Measurements from ENCODE around the gene DERL3. TPM values are rescaled to one million over a fixed set of nuclear protein-coding genes. Genes with fewer than 3 reads are reported as not detected.

The DERL3 gene
- total RNA-seq, 2 donors from 2014 or later, result 9.1 to 20.2 TPM

- intact Hi-C loops (cut with DNase I), result no loop called here
- Histone ChIP-seq H3K27ac (no peak overlapping the region), H3K4me1 (no peaks in the 10 kb centered on the region), H3K9ac (ENCODE audit: low read depth in 2 of 2, low read length in 2 of 2) (no peak overlapping the region), H3K9me3 (no peaks in the 10 kb centered on the region), H3K36me3 (no peaks in the 10 kb centered on the region), H3K4me3 (no peak overlapping the region), H3K27me3 (no peaks in the 10 kb centered on the region)
- TF ChIP-seq CTCF (IDR thresholded peaks at IDR 0.05), result no peak
- DNase-seq, result no peak
These were observed 3.2 kb downstream of the DERL3 start for GRCh38 chr22:23835484-23836144.

- DNase-seq, result no peak
- Histone ChIP-seq H3K4me1 (no peaks in the 10 kb centered on the region), H3K36me3 (no peaks in the 10 kb centered on the region), H3K9ac (ENCODE audit: low read depth in 2 of 2, low read length in 2 of 2) (no peak overlapping the region), H3K27me3 (no peaks in the 10 kb centered on the region), H3K27ac (no peak overlapping the region), H3K4me3 (no peak overlapping the region), H3K9me3 (no peaks in the 10 kb centered on the region)
- intact Hi-C loops (cut with DNase I), result no loop called here
- TF ChIP-seq CTCF (IDR thresholded peaks at IDR 0.05), result no peak
These were observed 3.9 kb downstream of the DERL3 start for GRCh38 chr22:23834793-23835483.

GRCh38 chr22:23834406-23834792, 4.4 kb downstream of the DERL3 start:
- Histone ChIP-seq H3K4me1 (no peaks in the 10 kb centered on the region), H3K27me3 (no peaks in the 10 kb centered on the region), H3K4me3 (no peak overlapping the region), H3K27ac (no peak overlapping the region), H3K36me3 (no peaks in the 10 kb centered on the region), H3K9ac (ENCODE audit: low read depth in 2 of 2, low read length in 2 of 2) (no peak overlapping the region), H3K9me3 (no peaks in the 10 kb centered on the region)
- TF ChIP-seq CTCF (IDR thresholded peaks at IDR 0.05), result no peak
- no peak for DNase-seq
- intact Hi-C loops (cut with DNase I), result no loop called here

- H3K4me1 ChIP-seq, result no peaks in the 10 kb centered on the region
- H3K36me3 ChIP-seq, result no peaks in the 10 kb centered on the region
- H3K9me3 ChIP-seq, result no peaks in the 10 kb centered on the region
- H3K27me3 ChIP-seq, result no peaks in the 10 kb centered on the region
- DNase-seq, result no peak
- intact Hi-C loops (cut with DNase I), result no loop called here
- no peak overlapping the region for H3K9ac ChIP-seq (ENCODE audit: low read depth in 2 of 2, low read length in 2 of 2)
- no peak overlapping the region for H3K4me3 ChIP-seq
- TF ChIP-seq CTCF (IDR thresholded peaks at IDR 0.05), result no peak
- no peak overlapping the region for H3K27ac ChIP-seq
These were observed 4.9 kb downstream of the DERL3 start for GRCh38 chr22:23833911-23834317.

DNA sequence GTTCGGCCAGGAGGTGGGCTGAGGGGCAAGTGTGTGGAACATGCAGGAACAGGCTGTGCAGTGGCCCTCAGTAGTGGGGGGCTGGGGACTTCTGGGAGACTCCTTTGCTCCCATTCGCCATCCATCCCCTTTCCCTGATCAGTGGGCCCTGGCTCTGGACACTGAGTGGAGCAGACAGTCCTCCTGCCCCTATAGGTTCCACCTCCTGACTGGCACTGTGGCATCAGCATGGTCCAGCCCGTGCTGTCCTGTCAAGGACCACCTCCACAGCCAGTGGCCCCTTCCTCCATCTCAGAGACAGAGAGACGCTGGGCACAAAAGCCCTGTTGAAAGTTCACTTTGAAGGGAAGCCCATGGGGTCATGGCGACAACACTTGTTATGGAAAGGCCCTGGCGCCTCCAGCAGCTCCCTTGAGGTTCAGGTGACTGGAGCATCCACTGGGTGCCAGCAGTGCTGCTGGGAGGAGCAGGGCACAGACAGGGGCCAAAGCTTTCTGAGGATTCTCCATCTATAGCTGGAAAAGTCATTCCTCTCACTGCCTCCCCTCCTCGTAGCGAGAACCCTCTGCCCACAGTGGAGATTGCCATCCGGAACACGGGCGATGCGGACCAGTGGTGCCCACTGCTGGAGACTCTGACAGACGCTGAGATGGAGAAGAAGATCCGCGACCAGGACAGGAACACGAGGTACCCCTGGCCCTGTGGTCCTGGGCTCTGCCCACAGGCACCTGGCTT, 5.6 kb downstream of the DERL3 start:
- no peak overlapping the region for H3K9ac ChIP-seq (ENCODE audit: low read depth in 2 of 2, low read length in 2 of 2)
- no peaks in the 10 kb centered on the region for H3K4me1 ChIP-seq
- no peaks in the 10 kb centered on the region for H3K27me3 ChIP-seq
- DNase-seq, result no peak
- no peak for TF ChIP-seq CTCF (IDR thresholded peaks at IDR 0.05)
- no peaks in the 10 kb centered on the region for H3K36me3 ChIP-seq
- H3K9me3 ChIP-seq, result no peaks in the 10 kb centered on the region
- H3K4me3 ChIP-seq, result no peak overlapping the region
- no peak overlapping the region for H3K27ac ChIP-seq
- intact Hi-C loops (cut with DNase I), result no loop called here
